Thyroid gland (tissue), 4 donors: ENCODE results near the gene LGALS16.

Experiments
- POLR2A ChIP-seq, 2 donors: fragments of 450-650 bp; IDR thresholded peaks; one replicate each; pipeline ENCODE4 v1.6.1; 2017; ENCODE audit warnings: antibody characterized with exemption in 2 of 2, mild to moderate bottlenecking in 2 of 2, moderate library complexity in 1 of 2
- TF ChIP-seq, protein P1 (sequence below), 6 experiments: fragments of 200-600 bp in 3 of 6; fragments of 450-650 bp in 3 of 6; sonication (generic) in 3 of 6; IDR thresholded peaks; one replicate each; pipeline ENCODE4 v1.5.1; 2016 to 2019; ENCODE audit warnings: antibody characterized with exemption in 6 of 6, mild to moderate bottlenecking in 2 of 6, inconsistent platforms in 1 of 6, moderate library complexity in 1 of 6

- TF ChIP-seq, protein P1, sequence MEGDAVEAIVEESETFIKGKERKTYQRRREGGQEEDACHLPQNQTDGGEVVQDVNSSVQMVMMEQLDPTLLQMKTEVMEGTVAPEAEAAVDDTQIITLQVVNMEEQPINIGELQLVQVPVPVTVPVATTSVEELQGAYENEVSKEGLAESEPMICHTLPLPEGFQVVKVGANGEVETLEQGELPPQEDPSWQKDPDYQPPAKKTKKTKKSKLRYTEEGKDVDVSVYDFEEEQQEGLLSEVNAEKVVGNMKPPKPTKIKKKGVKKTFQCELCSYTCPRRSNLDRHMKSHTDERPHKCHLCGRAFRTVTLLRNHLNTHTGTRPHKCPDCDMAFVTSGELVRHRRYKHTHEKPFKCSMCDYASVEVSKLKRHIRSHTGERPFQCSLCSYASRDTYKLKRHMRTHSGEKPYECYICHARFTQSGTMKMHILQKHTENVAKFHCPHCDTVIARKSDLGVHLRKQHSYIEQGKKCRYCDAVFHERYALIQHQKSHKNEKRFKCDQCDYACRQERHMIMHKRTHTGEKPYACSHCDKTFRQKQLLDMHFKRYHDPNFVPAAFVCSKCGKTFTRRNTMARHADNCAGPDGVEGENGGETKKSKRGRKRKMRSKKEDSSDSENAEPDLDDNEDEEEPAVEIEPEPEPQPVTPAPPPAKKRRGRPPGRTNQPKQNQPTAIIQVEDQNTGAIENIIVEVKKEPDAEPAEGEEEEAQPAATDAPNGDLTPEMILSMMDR (IDR thresholded peaks at IDR 0.05), result no peak
- TF ChIP-seq POLR2A (IDR thresholded peaks at IDR 0.05), result no peak
Observed at GRCh38 chr19:39623946-39624345, 31.8 kb upstream of the LGALS16 start.
